OCI-LY3 (cell line): ENCODE data around the gene LIN28A.

Source experiments
- H2AFZ ChIP-seq: fragments of 200-600, 300-600 bp; shearing (Covaris generic); 2 replicates; pipeline ENCODE4 v1.6.0; 2014; ENCODE audit warnings: antibody characterized with exemption, low read depth, low read length
- H3K27ac ChIP-seq: fragments of 200-600, 300-600 bp; sonication (generic); 2 replicates; pipeline ENCODE4 v1.5.1; 2014; ENCODE audit warnings: mild to moderate bottlenecking, low read length, moderate library complexity, mixed read lengths
- H3K27me3 ChIP-seq: fragments of 200-600, 300-600 bp; sonication (generic); 2 replicates; pipeline ENCODE4 v1.6.1; 2014; ENCODE audit warnings: low read depth, low read length, mixed read lengths
- H3K36me3 ChIP-seq: fragments of 200-600, 300-600 bp; sonication (generic); replicated peaks from 2 replicates; pipeline ENCODE3; 2014; ENCODE audit warnings: low read depth, low read length, mixed read lengths
- H3K4me1 ChIP-seq: fragments of 300-600, 200-600 bp; sonication (generic); 2 replicates; pipeline ENCODE4 v1.6.1; 2014; ENCODE audit warnings: low read length, mixed read lengths
- H3K4me2 ChIP-seq: fragments of 200-600, 300-600 bp; sonication (generic); 2 replicates; pipeline ENCODE4 v1.6.1; 2014; ENCODE audit warnings: low read length, mixed read lengths
- H3K4me3 ChIP-seq: fragments of 300-600, 200-600 bp; sonication (generic); 2 replicates; pipeline ENCODE4 v1.5.1; 2014; ENCODE audit warnings: antibody characterized with exemption, mild to moderate bottlenecking, low read length, moderate library complexity
- H3K79me2 ChIP-seq: fragments of 300-600, 200-600 bp; shearing (Covaris generic); 2 replicates; pipeline ENCODE4 v1.6.1; 2014; ENCODE audit warnings: mild to moderate bottlenecking, low read length, mixed read lengths
- H3K9ac ChIP-seq: fragments of 300-600, 200-600 bp; shearing (Covaris generic); 2 replicates; pipeline ENCODE4 v1.6.0; 2014; ENCODE audit warnings: mild to moderate bottlenecking, low read length, moderate library complexity
- H3K9me3 ChIP-seq: fragments of 200-600, 300-600 bp; shearing (Covaris generic); 2 replicates; pipeline ENCODE4 v1.6.1; 2014; ENCODE audit warnings: low read length, mixed read lengths; ENCODE audit not compliant: insufficient read depth
- H4K20me1 ChIP-seq: fragments of 200-600, 300-600 bp; sonication (generic); 2 replicates; pipeline ENCODE4 v1.6.1; 2016; ENCODE audit warnings: low read length, mixed read lengths; ENCODE audit not compliant: insufficient read depth
- EZH2phosphoT487 ChIP-seq: fragments of 200-600 bp; shearing (Covaris generic); IDR thresholded peaks from 2 replicates; pipeline ENCODE4 v1.6.1; 2018; ENCODE audit warnings: antibody characterized with exemption, mixed run types, low read depth
- TF ChIP-seq, protein P1 (sequence below): fragments of 200-600, 300-600 bp; sonication (generic); IDR thresholded peaks from 2 replicates; pipeline ENCODE4 v1.5.1; 2014; ENCODE audit warnings: antibody characterized with exemption, low read length, low read depth

The LIN28A gene

GRCh38 chr1:26475989-26476388 lies 65.4 kb downstream of the LIN28A start:
- Histone ChIP-seq H4K20me1 (peaks cover 19% of the 10 kb centered on the region), H3K4me3 (no peak overlapping the region), H3K9ac (no peak overlapping the region), H3K79me2 (peaks cover 20% of the 10 kb centered on the region), H3K27ac (no peak overlapping the region), H3K36me3 (peaks cover 43% of the 10 kb centered on the region), H2AFZ (no peak overlapping the region), H3K4me2 (no peak overlapping the region), H3K9me3 (no peaks in the 10 kb centered on the region), H3K4me1 (peaks cover 16% of the 10 kb centered on the region), H3K27me3 (no peaks in the 10 kb centered on the region)
- TF ChIP-seq, protein P1, sequence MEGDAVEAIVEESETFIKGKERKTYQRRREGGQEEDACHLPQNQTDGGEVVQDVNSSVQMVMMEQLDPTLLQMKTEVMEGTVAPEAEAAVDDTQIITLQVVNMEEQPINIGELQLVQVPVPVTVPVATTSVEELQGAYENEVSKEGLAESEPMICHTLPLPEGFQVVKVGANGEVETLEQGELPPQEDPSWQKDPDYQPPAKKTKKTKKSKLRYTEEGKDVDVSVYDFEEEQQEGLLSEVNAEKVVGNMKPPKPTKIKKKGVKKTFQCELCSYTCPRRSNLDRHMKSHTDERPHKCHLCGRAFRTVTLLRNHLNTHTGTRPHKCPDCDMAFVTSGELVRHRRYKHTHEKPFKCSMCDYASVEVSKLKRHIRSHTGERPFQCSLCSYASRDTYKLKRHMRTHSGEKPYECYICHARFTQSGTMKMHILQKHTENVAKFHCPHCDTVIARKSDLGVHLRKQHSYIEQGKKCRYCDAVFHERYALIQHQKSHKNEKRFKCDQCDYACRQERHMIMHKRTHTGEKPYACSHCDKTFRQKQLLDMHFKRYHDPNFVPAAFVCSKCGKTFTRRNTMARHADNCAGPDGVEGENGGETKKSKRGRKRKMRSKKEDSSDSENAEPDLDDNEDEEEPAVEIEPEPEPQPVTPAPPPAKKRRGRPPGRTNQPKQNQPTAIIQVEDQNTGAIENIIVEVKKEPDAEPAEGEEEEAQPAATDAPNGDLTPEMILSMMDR: no peak
- no peak for TF ChIP-seq EZH2phosphoT487

DNA sequence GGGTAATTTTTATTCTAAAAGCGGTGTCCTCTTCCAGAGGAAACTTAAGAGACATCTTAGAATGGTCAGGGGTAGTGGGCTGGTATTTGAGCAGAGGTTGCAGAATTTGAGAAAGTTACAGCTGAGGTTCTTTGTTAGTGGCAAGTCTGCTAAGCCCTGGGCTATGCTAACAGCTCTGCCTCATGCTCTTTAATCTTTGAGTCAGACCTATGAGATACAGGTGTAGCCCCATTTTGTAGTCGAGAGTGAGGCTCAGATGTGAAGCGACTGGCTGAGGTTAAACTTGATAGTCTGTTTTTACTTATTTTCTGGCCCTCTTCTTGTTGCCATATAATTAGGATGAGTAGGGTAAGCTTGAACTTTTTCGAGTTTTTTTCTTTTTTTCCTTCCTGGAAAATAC lies 66.3 kb downstream of the LIN28A start:
- H3K36me3 ChIP-seq: peaks cover 43% of the 10 kb centered on the region
- TF ChIP-seq, protein P1: no peak
- TF ChIP-seq EZH2phosphoT487: no peak
- H3K79me2 ChIP-seq: peaks cover 20% of the 10 kb centered on the region
- no peak overlapping the region for H3K4me2 ChIP-seq
- no peak overlapping the region for H3K4me3 ChIP-seq
- H3K4me1 ChIP-seq: peaks cover 14% of the 10 kb centered on the region
- no peak overlapping the region for H3K27ac ChIP-seq
- no peaks in the 10 kb centered on the region for H3K27me3 ChIP-seq
- H4K20me1 ChIP-seq: peaks cover 19% of the 10 kb centered on the region
- H3K9me3 ChIP-seq: no peaks in the 10 kb centered on the region
- H3K9ac ChIP-seq: no peak overlapping the region
- no peak overlapping the region for H2AFZ ChIP-seq

- Histone ChIP-seq H3K9ac (no peak overlapping the region), H3K4me2 (no peak overlapping the region), H3K79me2 (peaks cover 20% of the 10 kb centered on the region), H3K27ac (no peak overlapping the region), H2AFZ (no peak overlapping the region), H3K9me3 (no peaks in the 10 kb centered on the region), H3K36me3 (peaks cover 43% of the 10 kb centered on the region), H3K27me3 (no peaks in the 10 kb centered on the region), H3K4me3 (no peak overlapping the region), H4K20me1 (peaks cover 19% of the 10 kb centered on the region), H3K4me1 (peaks cover 14% of the 10 kb centered on the region)
- no peak for TF ChIP-seq EZH2phosphoT487
- TF ChIP-seq, protein P1: no peak
Observed at GRCh38 chr1:26477446-26478152, 67.0 kb downstream of the LIN28A start.

GRCh38 chr1:26478159-26478558 lies 67.5 kb downstream of the LIN28A start:
- no peak overlapping the region for H3K4me2 ChIP-seq
- no peak for TF ChIP-seq EZH2phosphoT487
- TF ChIP-seq, protein P1: no peak
- H3K4me3 ChIP-seq: no peak overlapping the region
- H3K9ac ChIP-seq: no peak overlapping the region
- H3K79me2 ChIP-seq: peaks cover 18% of the 10 kb centered on the region
- H3K36me3 ChIP-seq: peaks cover 42% of the 10 kb centered on the region
- no peaks in the 10 kb centered on the region for H3K27me3 ChIP-seq
- H4K20me1 ChIP-seq: peaks cover 18% of the 10 kb centered on the region
- H3K4me1 ChIP-seq: peaks cover 14% of the 10 kb centered on the region
- H3K9me3 ChIP-seq: no peaks in the 10 kb centered on the region
- no peak overlapping the region for H2AFZ ChIP-seq
- H3K27ac ChIP-seq: no peak overlapping the region
